Astrocyte (in vitro differentiated cells and primary cell): ENCODE data around the gene CCDC40. TPM values are rescaled to one million over a fixed set of nuclear protein-coding genes. Genes with fewer than 3 reads are reported as not detected.
A peak's percentile ranks its signal among the peaks of the same experiment; 100 is the strongest.
"Not testable (repeated sequence)": the region's sequence is repeated elsewhere in the genome, so short reads cannot be mapped to it uniquely, and the experiment has no call there.

Experiments used
- DNase-seq: peaks from one replicate; pipeline ENCODE4 v3.0.0-alpha.2; 2010; ENCODE audit warnings: low read depth
- FAIRE-seq: peaks from 2 replicates; lab custom pipeline; 2011; peaks lifted over from hg19 to GRCh38; lab: Jason Lieb, UNC
- H2AFZ ChIP-seq: 2 replicates; pipeline ENCODE4 v1.6.0; 2012; ENCODE audit warnings: low read depth, low read length, inconsistent platforms
- H3K27ac ChIP-seq: 2 replicates; pipeline ENCODE4 v1.5.1; 2011; ENCODE audit warnings: low read depth, low read length, inconsistent platforms
- H3K27me3 ChIP-seq: 2 replicates; pipeline ENCODE4 v1.6.0; 2011; ENCODE audit warnings: low read length, inconsistent platforms; ENCODE audit not compliant: insufficient read depth
- H3K36me3 ChIP-seq: 2 replicates; pipeline ENCODE4 v1.5.1; 2011; ENCODE audit warnings: low read length, inconsistent platforms; ENCODE audit not compliant: insufficient read depth
- H3K4me1 ChIP-seq: 2 replicates; pipeline ENCODE4 v1.5.1; 2011; ENCODE audit warnings: low read length, inconsistent platforms; ENCODE audit not compliant: insufficient read depth
- H3K4me2 ChIP-seq: 2 replicates; pipeline ENCODE4 v1.6.0; 2012; ENCODE audit warnings: low read length, inconsistent platforms
- H3K4me3 ChIP-seq: 2 replicates; pipeline ENCODE4 v1.5.1; 2011; ENCODE audit warnings: low read depth, mild to moderate bottlenecking, low read length, inconsistent platforms; ENCODE audit not compliant: insufficient read depth
- H3K79me2 ChIP-seq: 2 replicates; pipeline ENCODE4 v1.6.0; 2012; ENCODE audit warnings: mild to moderate bottlenecking, low read length, inconsistent platforms; ENCODE audit not compliant: insufficient read depth
- H3K9ac ChIP-seq: 2 replicates; pipeline ENCODE4 v1.6.0; 2012; ENCODE audit warnings: mild to moderate bottlenecking, low read length, inconsistent platforms
- H3K9me3 ChIP-seq: 2 replicates; pipeline ENCODE4 v1.5.1; 2012; ENCODE audit warnings: low read depth, mild to moderate bottlenecking, low read length, inconsistent platforms; ENCODE audit not compliant: insufficient read depth
- H4K20me1 ChIP-seq: 2 replicates; pipeline ENCODE4 v1.6.0; 2012; ENCODE audit warnings: low read length, inconsistent platforms; ENCODE audit not compliant: insufficient read depth
- H3K27ac Mint-ChIP-seq: one replicate; pipeline ENCODE4 v1.8.0; 2021; ENCODE audit warnings: mild to moderate bottlenecking, mixed read lengths; ENCODE audit not compliant: unreplicated experiment
- H3K27me3 Mint-ChIP-seq: one replicate; pipeline ENCODE4 v1.8.0; 2021; ENCODE audit warnings: low read depth, mixed read lengths; ENCODE audit not compliant: unreplicated experiment
- H3K36me3 Mint-ChIP-seq: one replicate; pipeline ENCODE4 v1.8.0; 2021; ENCODE audit warnings: low read depth, mixed read lengths; ENCODE audit not compliant: unreplicated experiment
- H3K4me1 Mint-ChIP-seq: one replicate; pipeline ENCODE4 v1.8.0; 2021; ENCODE audit warnings: low read depth, mixed read lengths; ENCODE audit not compliant: unreplicated experiment
- H3K4me3 Mint-ChIP-seq: one replicate; pipeline ENCODE4 v1.8.0; 2021; ENCODE audit warnings: mild to moderate bottlenecking, moderate library complexity, mixed read lengths; ENCODE audit not compliant: unreplicated experiment
- H3K9me3 Mint-ChIP-seq: one replicate; pipeline ENCODE4 v1.8.0; 2021; ENCODE audit warnings: mild to moderate bottlenecking, mixed read lengths; ENCODE audit not compliant: unreplicated experiment
- CTCF ChIP-seq: IDR thresholded peaks from 2 replicates; pipeline ENCODE4 v1.5.1; 2011; ENCODE audit warnings: low read depth, mild to moderate bottlenecking, inconsistent platforms, low read length, moderate library complexity; ENCODE audit not compliant: insufficient read depth
- EZH2 ChIP-seq: IDR thresholded peaks from 2 replicates; pipeline ENCODE4 v1.6.1; 2012; ENCODE audit warnings: mild to moderate bottlenecking, low read length, inconsistent platforms; ENCODE audit not compliant: insufficient read depth
- total RNA-seq: library from RNA; stranded (reverse); gene quantifications from 2 replicates; pipeline ENCODE4 v1.2.1, GENCODE V29; 2021

The CCDC40 gene
- total RNA-seq, 1 donor from 2014 or later = 7.0 TPM

GRCh38 chr17:79993390-79994227 lies 42.8 kb upstream of the CCDC40 start:
- no peaks in the 10 kb centered on the region for H3K27me3 ChIP-seq
- Mint-ChIP-seq H3K27me3 (peaks cover 3% of the 10 kb centered on the region), H3K36me3 (peaks cover 6% of the 10 kb centered on the region), H3K4me1 (peaks cover 17% of the 10 kb centered on the region), H3K4me3 (peak overlapping the region; percentile 57), H3K27ac (peak overlapping the region; percentile 97), H3K9me3 (no peaks in the 10 kb centered on the region)
- H3K4me3 ChIP-seq = no peak overlapping the region
- peaks cover 13% of the 10 kb centered on the region for H4K20me1 ChIP-seq
- H3K9me3 ChIP-seq = no peaks in the 10 kb centered on the region
- H3K9ac ChIP-seq = peak overlapping the region; percentile 60
- H3K36me3 ChIP-seq = no peaks in the 10 kb centered on the region
- FAIRE-seq (no peak), DNase-seq (peak; percentile 59)
- H2AFZ ChIP-seq = peak overlapping the region; percentile 14
- H3K4me2 ChIP-seq = peak overlapping the region; percentile 47
- H3K79me2 ChIP-seq = peaks cover 5% of the 10 kb centered on the region
- H3K4me1 ChIP-seq = peaks cover 27% of the 10 kb centered on the region
- peak overlapping the region; percentile 24 for H3K27ac ChIP-seq
- TF ChIP-seq CTCF = no peak

GRCh38 chr17:79994228-79994569 lies 42.2 kb upstream of the CCDC40 start:
- H3K9ac ChIP-seq, H3K9me3 ChIP-seq, H2AFZ ChIP-seq, H3K27me3 Mint-ChIP-seq, DNase-seq, H3K4me3 ChIP-seq, H3K79me2 ChIP-seq, H3K36me3 ChIP-seq, H3K4me3 Mint-ChIP-seq, H3K4me2 ChIP-seq, H3K27me3 ChIP-seq, H3K27ac ChIP-seq, H3K36me3 Mint-ChIP-seq, H3K9me3 Mint-ChIP-seq, FAIRE-seq: not testable (repeated sequence)
- H4K20me1 ChIP-seq = peaks cover 13% of the 10 kb centered on the region
- peaks cover 26% of the 10 kb centered on the region for H3K4me1 ChIP-seq
- Mint-ChIP-seq H3K4me1 (peaks cover 17% of the 10 kb centered on the region), H3K27ac (peak overlapping the region; percentile 97)

GRCh38 chr17:79994602-79995001 lies 41.8 kb upstream of the CCDC40 start:
- Histone ChIP-seq H3K27me3 (no peaks in the 10 kb centered on the region), H3K4me2 (no peak overlapping the region), H4K20me1 (peaks cover 13% of the 10 kb centered on the region), H3K4me1 (peaks cover 26% of the 10 kb centered on the region), H3K27ac (no peak overlapping the region), H2AFZ (no peak overlapping the region), H3K79me2 (peaks cover 5% of the 10 kb centered on the region), H3K36me3 (no peaks in the 10 kb centered on the region), H3K9ac (no peak overlapping the region), H3K9me3 (no peaks in the 10 kb centered on the region), H3K4me3 (no peak overlapping the region)
- no peak for TF ChIP-seq EZH2
- TF ChIP-seq CTCF = no peak
- FAIRE-seq (no peak), DNase-seq (no peak)
- Mint-ChIP-seq H3K9me3 (no peaks in the 10 kb centered on the region), H3K36me3 (peaks cover 8% of the 10 kb centered on the region), H3K27me3 (peaks cover 3% of the 10 kb centered on the region), H3K4me3 (no peak overlapping the region), H3K4me1 (peaks cover 17% of the 10 kb centered on the region), H3K27ac (no peak overlapping the region)
